Right lobe of liver (tissue), 6 donors: Measurements from ENCODE around the gene RGS3. TPM values are rescaled to one million over a fixed set of nuclear protein-coding genes. Genes with fewer than 3 reads are reported as not detected.
A peak's percentile ranks its signal among the peaks of the same experiment; 100 is the strongest.

Experiments
- ATAC-seq, 4 donors: fragments of 200-7000 bp; cut with Tn5 transposase; one replicate each; pipeline ENCODE4 v1.9.1; 2020; ENCODE audit warnings: mild to moderate bottlenecking in 4 of 4, moderate library complexity in 4 of 4
- DNase-seq, 3 donors: peaks; one replicate each; pipeline ENCODE4 v3.0.0-alpha.2; 2020
- H3K27ac ChIP-seq, 3 donors: fragments of 200-600 bp; one replicate each; pipeline ENCODE4 v1.8.0; 2022
- H3K27me3 ChIP-seq, 2 donors: fragments of 200-600 bp; one replicate each; pipeline ENCODE4 v1.8.0; 2022
- H3K36me3 ChIP-seq, 4 donors: fragments of 200-600 bp; sonication (generic) in 1 of 4; one replicate each; pipeline versions ENCODE4 v1.5.1 to v1.8.0; 2017 to 2022; ENCODE audit warnings: control low read depth in 1 of 4
- H3K4me1 ChIP-seq, 4 donors: fragments of 200-600 bp; sonication (generic) in 1 of 4; one replicate each; pipeline versions ENCODE4 v1.5.1 to v1.8.0; 2017 to 2022; ENCODE audit warnings: control low read depth in 1 of 4
- H3K4me3 ChIP-seq, 3 donors: fragments of 200-600 bp; one replicate each; pipeline ENCODE4 v1.8.0; 2022
- H3K9me3 ChIP-seq, 4 donors: fragments of 200-600 bp; sonication (generic) in 1 of 4; one replicate each; pipeline versions ENCODE4 v1.5.1 to v1.8.0; 2017 to 2022; ENCODE audit warnings: control low read depth in 1 of 4
- POLR2A ChIP-seq: fragments of 450-650 bp; IDR thresholded peaks from one replicate; pipeline ENCODE4 v1.6.1; 2017; ENCODE audit warnings: antibody characterized with exemption, mild to moderate bottlenecking
- WGBS: methylation state at CpG from one replicate; pipeline ENCODE4 v1.1.6; 2018; ENCODE audit warnings: low coverage, low lambda C conversion rate; ENCODE audit not compliant: insufficient coverage; ENCODE audit errors: missing lambda C conversion rate; 5-methylcytosine and 5-hydroxymethylcytosine counted together
- intact Hi-C, 2 donors: fragments of 100-400 bp; cut with DNase I; formaldehyde crosslinking; loops; one replicate each; pipeline versions ENCODE4 v1.11.2 to v1.14.1; 2022
- total RNA-seq, 6 experiments: library from RNA; depleted of rRNA in 2 of 6; stranded (reverse); fragments of >200 nt in 2 of 6; fragmentation: NEBNext Ultra II Directional in 3 of 6; extraction: Animal tissue kit (Norgen Biotek cat#: 25700) in 3 of 6; gene quantifications; one replicate each; pipeline versions ENCODE4 v1.1.0 to v1.2.4, GENCODE V29; 2016 to 2023
- TF ChIP-seq, protein P1 (sequence below), 4 donors: fragments of 200-600 bp in 3 of 4; fragments of 450-650 bp in 1 of 4; IDR thresholded peaks; one replicate each; pipeline versions ENCODE4 v1.5.1 to v1.8.0; 2016 to 2022; ENCODE audit warnings: antibody characterized with exemption in 4 of 4, mild to moderate bottlenecking in 2 of 4
- donor health status: DM: no; HTN: yes; CAD: no.
- donor health status: DM: no; HTN: no; CAD: no.
- donor health status: DM: no; HTN: no; CAD: no.
- donor health status: DM: no; HTN: yes; CAD: no.
- donor health status: DM: no; HTN: yes; CAD: no.

Gene RGS3
- total RNA-seq, 6 experiments from 2014 or later = 19.0 to 60.3 (median 31.0) TPM

- Histone ChIP-seq H3K27ac (no peak overlapping the region), H3K36me3 (no peaks in the 10 kb centered on the region), H3K4me1 (peaks cover 0 to 2% (median under 1%) of the 10 kb centered on the region in 4 donors), H3K4me3 (no peak overlapping the region), H3K9me3 (no peaks in the 10 kb centered on the region), H3K27me3 (no peaks in the 10 kb centered on the region)
- ATAC-seq (no peak), DNase-seq (peak in 2 of 3 donors; percentile 33 to 46)
- intact Hi-C loops = no loop called here
- WGBS = 100% methylated on average over 3 of the region's 14 CpGs
- TF ChIP-seq, protein P1, sequence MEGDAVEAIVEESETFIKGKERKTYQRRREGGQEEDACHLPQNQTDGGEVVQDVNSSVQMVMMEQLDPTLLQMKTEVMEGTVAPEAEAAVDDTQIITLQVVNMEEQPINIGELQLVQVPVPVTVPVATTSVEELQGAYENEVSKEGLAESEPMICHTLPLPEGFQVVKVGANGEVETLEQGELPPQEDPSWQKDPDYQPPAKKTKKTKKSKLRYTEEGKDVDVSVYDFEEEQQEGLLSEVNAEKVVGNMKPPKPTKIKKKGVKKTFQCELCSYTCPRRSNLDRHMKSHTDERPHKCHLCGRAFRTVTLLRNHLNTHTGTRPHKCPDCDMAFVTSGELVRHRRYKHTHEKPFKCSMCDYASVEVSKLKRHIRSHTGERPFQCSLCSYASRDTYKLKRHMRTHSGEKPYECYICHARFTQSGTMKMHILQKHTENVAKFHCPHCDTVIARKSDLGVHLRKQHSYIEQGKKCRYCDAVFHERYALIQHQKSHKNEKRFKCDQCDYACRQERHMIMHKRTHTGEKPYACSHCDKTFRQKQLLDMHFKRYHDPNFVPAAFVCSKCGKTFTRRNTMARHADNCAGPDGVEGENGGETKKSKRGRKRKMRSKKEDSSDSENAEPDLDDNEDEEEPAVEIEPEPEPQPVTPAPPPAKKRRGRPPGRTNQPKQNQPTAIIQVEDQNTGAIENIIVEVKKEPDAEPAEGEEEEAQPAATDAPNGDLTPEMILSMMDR (IDR thresholded peaks at IDR 0.05) = no peak
- no peak for TF ChIP-seq POLR2A
These were observed 111.1 kb downstream of the RGS3 start for GRCh38 chr9:113574441-113575262.

DNA sequence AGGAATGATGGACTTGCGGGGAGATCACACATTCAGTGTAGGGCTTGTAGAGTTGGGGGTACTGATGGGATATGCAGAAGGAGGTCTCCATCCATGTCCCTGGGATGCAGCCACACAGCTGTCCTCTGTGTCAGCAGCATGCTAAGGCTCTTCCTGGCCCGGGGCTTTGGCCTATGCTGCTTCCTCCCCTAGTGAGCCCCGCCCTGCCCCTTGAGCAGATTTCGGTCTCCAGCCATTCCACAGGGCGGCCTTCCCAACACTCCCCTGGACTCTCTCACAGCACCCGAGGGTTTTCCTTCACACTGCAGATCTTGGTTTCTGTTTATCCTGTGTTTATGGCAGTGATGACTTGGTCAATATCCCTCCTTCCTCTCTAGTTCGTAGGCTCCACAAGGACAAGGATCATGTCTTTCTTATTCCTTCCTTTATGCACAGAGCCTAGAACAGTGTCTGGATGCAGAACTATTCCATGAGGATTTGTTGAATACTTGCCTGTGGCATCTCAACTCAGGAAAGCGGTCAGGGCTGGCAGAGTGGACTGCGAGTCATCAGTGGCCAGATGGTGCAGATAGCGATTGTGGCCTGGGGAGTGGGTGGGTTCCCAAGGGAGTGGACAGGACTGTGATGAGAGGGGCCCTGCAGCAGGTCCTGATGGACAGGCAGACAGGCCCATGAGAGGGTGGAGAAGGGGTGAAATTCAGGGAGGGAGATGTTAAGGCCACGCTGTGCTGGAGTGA, 114.2 kb downstream of the RGS3 start:
- TF ChIP-seq POLR2A = no peak
- TF ChIP-seq, protein P1 (IDR thresholded peaks at IDR 0.05) = no peak
- Histone ChIP-seq H3K27ac (no peak overlapping the region), H3K4me3 (no peak overlapping the region), H3K4me1 (peaks cover 0 to 29% (median 12%) of the 10 kb centered on the region in 4 donors), H3K36me3 (no peaks in the 10 kb centered on the region), H3K27me3 (no peaks in the 10 kb centered on the region), H3K9me3 (no peaks in the 10 kb centered on the region)
- no peak for ATAC-seq
- 52% methylated on average over 9 of the region's 11 CpGs for WGBS
- DNase-seq = peak in 1 of 3 donors; percentile 43
- intact Hi-C loops = no loop called here

- TF ChIP-seq, protein P1 (IDR thresholded peaks at IDR 0.05) = no peak
- TF ChIP-seq POLR2A = no peak
- Histone ChIP-seq H3K4me3 (no peak overlapping the region), H3K27me3 (no peaks in the 10 kb centered on the region), H3K9me3 (no peaks in the 10 kb centered on the region), H3K4me1 (peaks cover 0 to 29% (median 12%) of the 10 kb centered on the region in 4 donors), H3K36me3 (no peaks in the 10 kb centered on the region), H3K27ac (peak overlapping the region in 1 of 3 donors; percentile 25)
- 87% methylated on average over 3 of the region's 3 CpGs for WGBS
- ATAC-seq (no peak), DNase-seq (peak in 1 of 3 donors; percentile 28)
- intact Hi-C loops = no loop called here
These were observed 114.8 kb downstream of the RGS3 start for GRCh38 chr9:113578279-113578865.

DNA sequence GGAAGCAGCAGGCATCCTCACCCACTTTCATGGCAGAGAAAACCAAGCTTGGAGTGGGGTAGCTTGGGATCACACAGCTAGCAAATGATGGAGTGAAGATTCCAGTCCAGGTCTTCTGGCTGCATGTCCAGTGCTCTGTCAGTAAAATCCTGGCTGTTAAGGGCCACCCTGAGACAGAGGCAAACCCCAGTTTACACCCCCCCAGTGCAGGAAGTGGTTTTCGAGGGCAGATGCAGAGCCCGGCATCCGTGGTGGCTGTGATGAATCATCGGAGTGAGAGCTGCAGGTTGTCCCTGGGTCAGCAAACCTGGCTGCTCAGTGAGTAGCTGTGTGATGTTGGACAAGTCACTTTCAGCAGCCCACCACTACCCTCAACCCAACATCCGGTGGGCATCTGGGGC, 115.4 kb downstream of the RGS3 start:
- H3K9me3 ChIP-seq = no peaks in the 10 kb centered on the region
- ATAC-seq = peak in 2 of 4 donors; percentile 5
- H3K27me3 ChIP-seq = no peaks in the 10 kb centered on the region
- DNase-seq = peak in 2 of 3 donors; percentile 54 to 63
- no peak overlapping the region for H3K4me3 ChIP-seq
- no peaks in the 10 kb centered on the region for H3K36me3 ChIP-seq
- peak overlapping the region in 2 of 3 donors; percentile 25 to 52 for H3K27ac ChIP-seq
- intact Hi-C loops = no loop called here
- WGBS = 29% methylated on average over 1 of the region's 5 CpGs
- peaks cover 0 to 29% (median 12%) of the 10 kb centered on the region in 4 donors for H3K4me1 ChIP-seq
- TF ChIP-seq POLR2A = no peak
- TF ChIP-seq, protein P1 (IDR thresholded peaks at IDR 0.05) = no peak
